ENCODE results near the gene FAM170A. TPM values are rescaled to one million over a fixed set of nuclear protein-coding genes. Genes with fewer than 3 reads are reported as not detected.

The FAM170A gene, protein sequence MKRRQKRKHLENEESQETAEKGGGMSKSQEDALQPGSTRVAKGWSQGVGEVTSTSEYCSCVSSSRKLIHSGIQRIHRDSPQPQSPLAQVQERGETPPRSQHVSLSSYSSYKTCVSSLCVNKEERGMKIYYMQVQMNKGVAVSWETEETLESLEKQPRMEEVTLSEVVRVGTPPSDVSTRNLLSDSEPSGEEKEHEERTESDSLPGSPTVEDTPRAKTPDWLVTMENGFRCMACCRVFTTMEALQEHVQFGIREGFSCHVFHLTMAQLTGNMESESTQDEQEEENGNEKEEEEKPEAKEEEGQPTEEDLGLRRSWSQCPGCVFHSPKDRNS
- not detected for total RNA-seq

DNA sequence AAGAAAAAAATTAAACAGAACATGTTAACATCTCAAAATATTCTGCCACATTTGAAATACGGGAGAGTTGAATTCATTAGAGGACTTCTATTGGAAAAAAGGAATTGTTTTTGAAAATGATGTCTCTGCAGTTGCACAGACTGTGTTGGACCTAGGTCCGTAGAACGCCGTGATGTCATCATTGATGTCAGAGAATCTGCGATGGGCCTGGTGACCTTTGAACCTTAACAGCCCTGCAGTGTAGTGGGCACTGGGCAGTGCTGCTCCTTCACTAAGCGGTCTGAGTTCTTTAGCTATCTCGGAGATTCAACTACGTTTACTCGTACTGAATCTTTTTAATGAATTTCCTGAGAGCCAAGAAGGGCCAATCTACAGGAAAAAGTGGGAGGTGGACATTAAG, at the start of gene FAM170A:
Gene FAM170A, plus strand, starts transcription at position 220 of the 400 bp plus-strand sequence. CDS start 211 bp downstream, outside the sequence.
- Mint-ChIP-seq H3K27me3 (ENCODE audit: low read depth) (peaks cover 6% of the 10 kb centered on the region), H3K9me3 (no peaks in the 10 kb centered on the region), H3K4me1 (ENCODE audit: low read depth) (no peaks in the 10 kb centered on the region), H3K27ac (no peak within 1 kb of the TSS), H3K36me3 (ENCODE audit: insufficient read depth in 2 of 2) (no peaks in the 10 kb centered on the region), H3K4me3 (no peak within 1 kb of the TSS)
- ATAC-seq (replicated peaks in 1 of 2) (no peak), DNase-seq (no peak)

DNA sequence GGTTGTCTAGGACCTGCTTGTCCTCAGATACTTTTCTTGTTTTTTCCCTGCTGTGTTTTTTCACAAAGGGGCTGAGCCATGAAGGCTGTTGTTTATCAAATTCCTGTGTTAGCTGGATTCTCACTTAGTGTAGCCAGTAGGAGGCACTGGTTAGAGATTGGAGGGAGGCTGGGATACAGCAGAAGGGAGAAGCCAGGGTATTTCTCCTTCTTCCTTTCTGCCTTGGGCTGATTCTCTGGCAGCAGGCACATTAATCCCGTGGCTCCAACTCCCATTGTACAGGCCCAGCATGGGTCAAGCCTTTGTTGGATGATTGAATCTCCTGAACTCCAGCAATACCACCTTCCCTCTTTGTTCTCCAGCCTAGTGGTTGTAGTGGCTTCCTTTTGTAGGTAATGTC, 46.4 kb upstream of the FAM170A start:
- no peaks in the 10 kb centered on the region for H3K4me1 Mint-ChIP-seq (ENCODE audit: low read depth)
- H3K27ac Mint-ChIP-seq = no peak overlapping the region
- H3K27me3 Mint-ChIP-seq (ENCODE audit: low read depth) = no peaks in the 10 kb centered on the region
- H3K9me3 Mint-ChIP-seq = no peaks in the 10 kb centered on the region
- DNase-seq (no peak), ATAC-seq (replicated peaks in 1 of 2) (no peak)
- no peak overlapping the region for H3K4me3 Mint-ChIP-seq
- no peaks in the 10 kb centered on the region for H3K36me3 Mint-ChIP-seq (ENCODE audit: insufficient read depth in 2 of 2)

DNA sequence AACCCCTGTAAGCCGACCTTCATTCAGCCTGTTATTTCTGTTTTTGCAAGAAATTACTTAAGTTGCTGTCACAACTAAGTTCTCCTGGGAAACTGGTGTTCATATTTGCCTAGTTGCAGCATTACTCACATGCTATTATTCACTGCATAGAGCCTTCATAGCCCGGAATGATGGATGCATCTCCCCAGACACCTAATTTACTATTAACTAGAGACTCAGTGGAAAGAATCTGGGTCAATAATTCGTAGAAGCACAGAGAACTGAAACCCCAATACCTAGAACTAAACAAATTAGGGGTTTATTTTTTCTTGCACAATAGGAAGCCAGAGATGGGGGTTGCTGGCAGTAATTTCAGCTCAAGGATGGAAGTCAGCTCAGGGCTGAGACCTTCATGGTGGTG, 45.7 kb upstream of the FAM170A start:
- no peak overlapping the region for H3K4me3 Mint-ChIP-seq
- no peaks in the 10 kb centered on the region for H3K9me3 Mint-ChIP-seq
- no peak overlapping the region for H3K27ac Mint-ChIP-seq
- DNase-seq (no peak), ATAC-seq (replicated peaks in 1 of 2) (no peak)
- H3K27me3 Mint-ChIP-seq (ENCODE audit: low read depth) = no peaks in the 10 kb centered on the region
- H3K4me1 Mint-ChIP-seq (ENCODE audit: low read depth) = no peaks in the 10 kb centered on the region
- no peaks in the 10 kb centered on the region for H3K36me3 Mint-ChIP-seq (ENCODE audit: insufficient read depth in 2 of 2)

DNA sequence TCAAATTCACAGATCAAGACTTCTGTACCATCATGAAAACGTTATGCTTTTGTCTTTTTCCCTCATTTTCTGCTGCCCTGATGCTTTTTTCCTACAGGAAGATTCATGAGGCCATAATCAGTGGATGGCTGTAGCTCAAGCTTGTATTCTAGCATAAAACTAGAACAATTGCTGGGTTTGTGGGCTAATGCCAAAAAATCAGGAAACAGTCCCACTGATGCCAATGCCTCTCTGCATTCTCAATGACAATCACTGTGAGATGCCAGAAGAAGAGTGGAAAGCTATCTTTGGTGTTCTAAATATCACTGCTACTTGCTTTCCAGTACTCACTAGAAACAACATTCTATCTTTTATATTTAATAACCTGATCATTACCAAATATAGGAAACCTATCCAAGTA, 33.3 kb upstream of the FAM170A start:
- no peak overlapping the region for H3K4me3 Mint-ChIP-seq
- peaks cover 6 to 7% of the 10 kb centered on the region in 2 donors for H3K9me3 Mint-ChIP-seq
- no peak for DNase-seq
- peaks cover 0 to 2% of the 10 kb centered on the region in 2 donors for H3K36me3 Mint-ChIP-seq (ENCODE audit: insufficient read depth in 2 of 2)
- ATAC-seq (replicated peaks in 1 of 2) = no peak
- no peaks in the 10 kb centered on the region for H3K27me3 Mint-ChIP-seq (ENCODE audit: low read depth)
- H3K27ac Mint-ChIP-seq = no peak overlapping the region
- H3K4me1 Mint-ChIP-seq (ENCODE audit: low read depth) = no peaks in the 10 kb centered on the region

DNA sequence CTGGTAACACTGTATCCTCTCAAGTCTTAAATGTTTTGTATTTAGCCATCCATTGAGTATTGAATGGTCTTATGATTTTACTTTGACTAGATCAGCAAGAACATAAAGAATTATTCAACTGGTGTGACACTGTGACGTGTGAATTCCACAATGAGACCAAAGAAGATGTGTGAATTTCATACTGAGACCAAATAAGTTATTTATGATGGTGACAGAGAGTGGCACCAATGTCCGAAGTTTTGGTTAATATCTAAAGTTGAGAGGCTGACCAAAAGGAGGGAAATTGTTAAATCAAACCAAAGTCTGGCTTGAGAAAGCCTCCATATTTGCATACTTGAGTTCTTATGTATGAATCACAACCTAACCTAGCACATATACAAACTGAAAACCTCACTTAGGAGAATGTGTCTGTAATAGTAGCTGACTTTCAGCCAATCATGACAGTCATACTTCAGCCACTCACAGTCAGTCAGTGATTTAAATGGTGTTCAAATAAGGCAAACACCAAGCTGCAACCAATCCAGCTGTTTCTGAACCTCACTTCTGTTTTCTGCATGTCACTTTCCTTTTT, 31.5 kb upstream of the FAM170A start:
- ATAC-seq (replicated peaks in 1 of 2) (no peak), DNase-seq (no peak)
- no peaks in the 10 kb centered on the region for H3K4me1 Mint-ChIP-seq (ENCODE audit: low read depth)
- H3K36me3 Mint-ChIP-seq (ENCODE audit: insufficient read depth in 2 of 2) = peaks cover 0 to 2% of the 10 kb centered on the region in 2 donors
- no peaks in the 10 kb centered on the region for H3K27me3 Mint-ChIP-seq (ENCODE audit: low read depth)
- no peak overlapping the region for H3K4me3 Mint-ChIP-seq
- no peak overlapping the region for H3K27ac Mint-ChIP-seq
- peaks cover 0 to 8% of the 10 kb centered on the region in 2 donors for H3K9me3 Mint-ChIP-seq

DNA sequence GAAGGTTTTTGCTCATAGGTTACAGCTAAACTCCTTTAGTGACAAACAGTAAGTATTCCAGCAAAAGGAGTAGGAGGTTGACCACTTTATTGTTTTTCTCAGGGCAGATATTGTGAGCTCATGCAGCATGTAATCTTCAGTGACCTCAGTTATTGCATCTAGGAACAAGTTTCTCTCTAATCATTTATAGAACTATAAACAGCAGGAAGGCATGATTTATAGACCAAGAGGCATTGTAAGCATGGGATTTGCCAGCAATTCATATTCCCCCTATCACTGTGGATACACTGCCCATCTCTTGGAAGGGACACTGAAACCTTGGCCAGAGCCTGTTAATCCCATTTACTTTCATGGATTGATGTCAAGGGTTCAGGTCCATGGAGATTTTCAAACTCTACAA, 15.4 kb upstream of the FAM170A start:
- H3K36me3 Mint-ChIP-seq (ENCODE audit: insufficient read depth in 2 of 2) = no peaks in the 10 kb centered on the region
- H3K4me3 Mint-ChIP-seq = no peak overlapping the region
- ATAC-seq (replicated peaks in 1 of 2) = no peak
- no peak overlapping the region for H3K27ac Mint-ChIP-seq
- H3K9me3 Mint-ChIP-seq = peaks cover 0 to 2% of the 10 kb centered on the region in 2 donors
- no peaks in the 10 kb centered on the region for H3K4me1 Mint-ChIP-seq (ENCODE audit: low read depth)
- DNase-seq = no peak
- H3K27me3 Mint-ChIP-seq (ENCODE audit: low read depth) = no peaks in the 10 kb centered on the region

DNA sequence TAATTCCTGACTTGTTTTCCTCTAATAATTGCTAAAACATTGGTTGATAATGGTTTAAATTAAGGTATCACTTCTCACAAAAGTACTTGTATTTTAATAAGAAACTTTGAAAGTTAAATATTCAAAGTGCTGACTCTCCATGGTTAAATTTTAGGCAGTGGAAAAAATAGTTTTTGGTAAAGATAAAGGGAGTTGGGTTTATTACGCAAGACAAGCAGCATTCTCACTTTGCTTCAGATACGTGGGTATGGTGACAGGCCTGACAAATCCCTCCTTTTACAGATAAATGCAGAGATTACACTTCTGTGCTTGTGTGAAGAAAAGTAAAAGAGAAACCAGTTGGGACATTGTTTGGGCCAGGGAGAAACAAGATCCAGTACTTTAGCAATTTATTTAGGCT, 14.5 kb upstream of the FAM170A start:
- H3K27me3 Mint-ChIP-seq (ENCODE audit: low read depth) = no peaks in the 10 kb centered on the region
- H3K4me1 Mint-ChIP-seq (ENCODE audit: low read depth) = no peaks in the 10 kb centered on the region
- DNase-seq = no peak
- H3K36me3 Mint-ChIP-seq (ENCODE audit: insufficient read depth in 2 of 2) = no peaks in the 10 kb centered on the region
- ATAC-seq (replicated peaks in 1 of 2) = no peak
- H3K4me3 Mint-ChIP-seq = no peak overlapping the region
- H3K9me3 Mint-ChIP-seq = peaks cover 0 to 2% of the 10 kb centered on the region in 2 donors
- H3K27ac Mint-ChIP-seq = no peak overlapping the region

DNA sequence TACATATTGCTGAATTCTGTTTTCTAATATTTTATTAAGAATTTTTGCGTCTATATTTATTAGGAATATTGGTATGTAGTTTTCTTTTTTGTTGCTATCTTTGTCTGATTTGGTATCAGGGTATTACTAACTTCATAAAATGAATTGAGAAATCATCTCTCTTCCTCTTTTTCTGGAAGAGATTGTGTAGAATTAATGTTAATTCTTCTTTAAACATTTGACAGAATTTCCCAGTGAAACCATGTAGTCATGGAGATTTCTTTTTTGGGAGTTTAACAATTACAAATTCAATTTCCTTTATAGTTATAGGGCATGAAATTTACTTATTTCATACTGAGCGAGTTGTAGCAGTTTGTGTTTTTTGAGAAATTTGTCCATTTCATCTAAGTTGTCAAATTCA, 3.3 kb upstream of the FAM170A start:
- peaks cover 0 to 2% of the 10 kb centered on the region in 2 donors for H3K9me3 Mint-ChIP-seq
- H3K27me3 Mint-ChIP-seq (ENCODE audit: low read depth) = peaks cover 6% of the 10 kb centered on the region
- H3K4me3 Mint-ChIP-seq = no peak overlapping the region
- no peak overlapping the region for H3K27ac Mint-ChIP-seq
- no peaks in the 10 kb centered on the region for H3K4me1 Mint-ChIP-seq (ENCODE audit: low read depth)
- peaks cover 0 to 1% of the 10 kb centered on the region in 2 donors for H3K36me3 Mint-ChIP-seq (ENCODE audit: insufficient read depth in 2 of 2)
- ATAC-seq (replicated peaks in 1 of 2) = no peak
- DNase-seq = no peak

DNA sequence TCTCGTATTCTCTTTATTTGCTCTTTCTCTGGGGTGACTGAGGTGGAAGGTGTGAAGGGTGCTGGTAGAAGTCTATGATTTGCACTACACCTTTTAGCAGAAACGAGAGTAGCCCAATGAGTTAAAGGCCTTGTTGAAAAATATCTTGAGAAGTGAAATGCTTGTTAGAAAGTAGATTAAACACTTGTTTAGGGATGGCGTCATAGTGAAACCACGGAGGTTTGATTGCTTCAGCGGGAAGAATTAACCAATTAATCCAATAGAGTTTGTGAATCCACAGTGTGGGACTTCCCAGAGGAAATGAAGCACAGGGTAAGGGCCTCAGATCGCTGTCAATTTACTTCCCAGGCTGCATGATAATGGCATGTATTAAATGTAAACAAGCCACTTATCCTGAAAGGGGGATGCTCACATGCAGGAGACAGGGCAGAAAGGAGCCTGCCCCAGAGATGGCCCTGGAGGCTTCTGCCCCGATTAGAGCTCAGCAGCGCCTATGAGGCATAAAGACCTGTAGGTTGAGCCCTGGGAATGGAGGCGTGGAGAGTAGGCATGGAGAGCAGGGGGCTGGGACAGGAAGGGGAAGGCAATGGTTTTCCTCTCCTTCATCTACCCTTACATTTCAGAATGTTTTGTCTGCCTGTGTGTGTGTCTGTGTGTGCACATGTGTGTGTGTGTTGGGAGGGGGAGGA, 1.5 kb downstream of the FAM170A start:
- H3K27ac Mint-ChIP-seq = no peak overlapping the region
- peaks cover 6% of the 10 kb centered on the region for H3K27me3 Mint-ChIP-seq (ENCODE audit: low read depth)
- no peaks in the 10 kb centered on the region for H3K9me3 Mint-ChIP-seq
- ATAC-seq (replicated peaks in 1 of 2) (no peak), DNase-seq (no peak)
- H3K4me3 Mint-ChIP-seq = no peak overlapping the region
- no peaks in the 10 kb centered on the region for H3K36me3 Mint-ChIP-seq (ENCODE audit: insufficient read depth in 2 of 2)
- no peaks in the 10 kb centered on the region for H3K4me1 Mint-ChIP-seq (ENCODE audit: low read depth)

DNA sequence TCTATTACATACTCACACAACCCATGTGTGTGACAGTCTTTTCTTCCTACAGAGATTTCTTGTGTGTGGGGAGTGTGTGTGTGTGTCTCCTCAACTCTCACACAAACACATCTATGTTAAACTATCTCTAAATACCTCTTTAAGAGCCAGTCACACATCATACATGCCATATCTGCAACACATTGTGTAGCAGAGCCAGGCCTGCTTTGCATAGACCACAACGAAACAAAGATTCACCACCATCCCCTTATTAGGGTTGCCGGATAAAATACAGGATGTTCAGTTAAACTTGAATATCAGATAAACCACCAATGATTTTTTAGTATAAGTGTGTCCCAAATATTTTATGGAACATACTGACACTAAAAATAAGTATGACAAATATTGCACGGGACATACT, 2.3 kb downstream of the FAM170A start:
- no peaks in the 10 kb centered on the region for H3K4me1 Mint-ChIP-seq (ENCODE audit: low read depth)
- ATAC-seq (replicated peaks in 1 of 2) (no peak), DNase-seq (no peak)
- H3K9me3 Mint-ChIP-seq = no peaks in the 10 kb centered on the region
- H3K27ac Mint-ChIP-seq = no peak overlapping the region
- H3K36me3 Mint-ChIP-seq (ENCODE audit: insufficient read depth in 2 of 2) = no peaks in the 10 kb centered on the region
- H3K4me3 Mint-ChIP-seq = no peak overlapping the region
- H3K27me3 Mint-ChIP-seq (ENCODE audit: low read depth) = peaks cover 6% of the 10 kb centered on the region

DNA sequence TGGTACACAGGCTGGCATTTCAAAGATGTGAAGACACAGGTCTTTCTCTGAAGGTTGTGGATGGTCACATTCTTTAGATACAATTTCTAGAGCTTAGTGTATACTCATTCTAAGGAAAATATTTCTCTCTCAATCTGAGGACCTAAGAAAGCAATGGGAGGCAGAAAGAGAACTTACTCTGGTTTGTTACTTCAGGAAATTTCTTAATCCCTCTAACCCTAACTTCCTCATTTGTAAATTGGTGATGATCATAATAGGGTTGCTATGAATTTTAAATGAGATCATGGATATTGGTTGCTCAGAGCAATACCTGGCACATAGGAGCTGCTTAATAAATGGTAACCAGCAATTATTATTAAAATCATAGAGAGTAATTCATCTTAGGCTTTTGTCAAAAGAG, 22.1 kb downstream of the FAM170A start:
- no peaks in the 10 kb centered on the region for H3K4me1 Mint-ChIP-seq (ENCODE audit: low read depth)
- H3K4me3 Mint-ChIP-seq = no peak overlapping the region
- ATAC-seq (replicated peaks in 1 of 2) (no peak), DNase-seq (no peak)
- H3K27me3 Mint-ChIP-seq (ENCODE audit: low read depth) = peaks cover 6% of the 10 kb centered on the region
- no peaks in the 10 kb centered on the region for H3K9me3 Mint-ChIP-seq
- H3K27ac Mint-ChIP-seq = no peak overlapping the region
- no peaks in the 10 kb centered on the region for H3K36me3 Mint-ChIP-seq (ENCODE audit: insufficient read depth in 2 of 2)

DNA sequence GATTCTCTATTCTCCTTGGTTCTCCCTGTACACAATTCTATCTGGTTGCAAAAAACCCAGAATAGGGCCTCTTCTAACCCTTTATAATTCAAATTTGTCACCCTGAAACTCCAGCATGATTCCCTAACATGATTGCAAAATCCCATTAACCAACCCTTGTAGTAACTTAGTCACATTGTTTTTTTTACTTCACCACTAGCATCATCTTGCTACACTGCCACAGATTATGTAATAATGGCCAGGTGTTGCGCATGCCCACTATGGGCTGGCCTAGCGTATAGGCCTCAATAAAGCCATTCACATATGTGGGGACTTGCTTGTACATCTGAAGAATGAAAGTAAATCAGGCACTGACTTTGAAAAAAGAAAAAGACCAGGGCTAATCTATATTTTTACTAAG, 25.7 kb downstream of the FAM170A start:
- Mint-ChIP-seq H3K4me1 (ENCODE audit: low read depth) (no peaks in the 10 kb centered on the region), H3K36me3 (ENCODE audit: insufficient read depth in 2 of 2) (no peaks in the 10 kb centered on the region), H3K4me3 (no peak overlapping the region), H3K27me3 (ENCODE audit: low read depth) (peaks cover 6% of the 10 kb centered on the region), H3K9me3 (no peaks in the 10 kb centered on the region), H3K27ac (no peak overlapping the region)
- DNase-seq = no peak
- ATAC-seq (replicated peaks in 1 of 2) = no peak

DNA sequence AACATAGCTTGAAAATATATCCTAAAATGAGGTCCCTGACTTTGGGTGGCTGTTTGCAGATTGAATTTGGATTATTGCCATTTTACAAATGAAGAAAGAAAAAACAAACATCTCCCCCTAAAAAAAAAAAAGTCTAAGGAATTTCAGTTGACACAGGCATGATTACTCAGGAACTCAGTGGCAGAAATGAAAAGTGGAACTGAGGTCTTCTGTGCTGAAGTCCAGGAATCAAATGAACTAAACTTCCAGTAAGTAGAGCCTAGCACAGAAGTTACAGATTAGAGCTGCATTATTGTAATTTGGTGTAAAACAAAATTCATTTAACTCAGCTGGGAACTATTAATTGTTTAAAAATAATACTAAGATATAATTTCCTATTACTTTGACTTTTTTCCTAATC, 26.7 kb downstream of the FAM170A start:
- Mint-ChIP-seq H3K27ac (no peak overlapping the region), H3K4me3 (no peak overlapping the region), H3K27me3 (ENCODE audit: low read depth) (peaks cover under 1% of the 10 kb centered on the region), H3K9me3 (no peaks in the 10 kb centered on the region), H3K4me1 (ENCODE audit: low read depth) (no peaks in the 10 kb centered on the region), H3K36me3 (ENCODE audit: insufficient read depth in 2 of 2) (no peaks in the 10 kb centered on the region)
- ATAC-seq (replicated peaks in 1 of 2) (no peak), DNase-seq (no peak)
